Measurements from ENCODE around the gene TBX4. TPM values are rescaled to one million over a fixed set of nuclear protein-coding genes. Genes with fewer than 3 reads are reported as not detected.

The TBX4 gene
- total and polyA plus RNA-seq, 4 donors, result not detected

GRCh38 chr17:61486135-61487120 is 34.2 kb downstream of the TBX4 start:
- Histone ChIP-seq H3K9me3 (ENCODE audit: control insufficient read depth in 4 of 4, low read length in 3 of 4) (no peaks in the 10 kb centered on the region), H3K27ac (ENCODE audit: low read depth in 1 of 2, low read length in 2 of 2) (no peak overlapping the region), H3K4me3 (ENCODE audit: low read depth in 1 of 3, low read length in 3 of 3) (no peak overlapping the region), H3K9ac (ENCODE audit: low read depth in 1 of 2, low read length in 2 of 2) (no peak overlapping the region), H3K4me1 (ENCODE audit: control insufficient read depth in 4 of 4, insufficient read depth in 4 of 4, low read length in 3 of 4) (peaks cover 1 to 8% (median 6%) of the 10 kb centered on the region in 4 donors), H3K36me3 (ENCODE audit: control insufficient read depth in 4 of 4, insufficient read depth in 3 of 4, low read depth in 1 of 4, low read length in 3 of 4) (no peaks in the 10 kb centered on the region), H3K27me3 (ENCODE audit: control insufficient read depth in 4 of 4, insufficient read depth in 4 of 4, low read length in 3 of 4) (no peaks in the 10 kb centered on the region)
- TF ChIP-seq NR2F2 (IDR thresholded peaks at IDR 0.05) (peak; percentile 43), REST (IDR thresholded peaks at IDR 0.05) (no peak)
- 85% methylated on average over 22 of the region's 22 CpGs for WGBS
- no peak for DNase-seq (ENCODE audit: low spot score)

- 88% methylated on average over 28 of the region's 28 CpGs for WGBS
- H3K27ac ChIP-seq (ENCODE audit: low read depth in 1 of 2, low read length in 2 of 2), result no peak overlapping the region
- no peak for DNase-seq (ENCODE audit: low spot score)
- H3K4me3 ChIP-seq (ENCODE audit: low read depth in 1 of 3, low read length in 3 of 3), result no peak overlapping the region
- TF ChIP-seq FOXA1 (IDR thresholded peaks at IDR 0.05), result no peak
- no peak for TF ChIP-seq CTCF (IDR thresholded peaks at IDR 0.05; ENCODE audit: low read depth, low read length, missing input control)
- no peak for TF ChIP-seq EGR1 (IDR thresholded peaks at IDR 0.05; ENCODE audit: low read depth in 2 of 2)
- TF ChIP-seq RAD21 (IDR thresholded peaks at IDR 0.05), result no peak
- TF ChIP-seq ZBTB33 (IDR thresholded peaks at IDR 0.05), result no peak
- no peak for TF ChIP-seq HNF4G (IDR thresholded peaks at IDR 0.05)
- TF ChIP-seq ATF3 (IDR thresholded peaks at IDR 0.05), result no peak
- no peak for TF ChIP-seq HNF4A (conservative IDR thresholded peaks at IDR 0.05)
- no peak for TF ChIP-seq SP1 (IDR thresholded peaks at IDR 0.05)
- TF ChIP-seq FOXA2 (IDR thresholded peaks at IDR 0.05), result no peak
- no peak for TF ChIP-seq TAF1 (conservative IDR thresholded peaks at IDR 0.05)
- no peak for TF ChIP-seq NR2F2 (IDR thresholded peaks at IDR 0.05)
- no peak for TF ChIP-seq MAX (IDR thresholded peaks at IDR 0.05)
- no peak for TF ChIP-seq YY1 (IDR thresholded peaks at IDR 0.05)
- no peak for TF ChIP-seq REST (IDR thresholded peaks at IDR 0.05)
- TF ChIP-seq JUND (IDR thresholded peaks at IDR 0.05), result no peak
- TF ChIP-seq RXRA (IDR thresholded peaks at IDR 0.05), result no peak
- no peak for TF ChIP-seq GABPA (IDR thresholded peaks at IDR 0.05 in 1 of 2, conservative IDR thresholded peaks at IDR 0.05 in 1 of 2)
- peaks cover 1 to 8% (median 6%) of the 10 kb centered on the region in 4 donors for H3K4me1 ChIP-seq (ENCODE audit: control insufficient read depth in 4 of 4, insufficient read depth in 4 of 4, low read length in 3 of 4)
- H3K36me3 ChIP-seq (ENCODE audit: control insufficient read depth in 4 of 4, insufficient read depth in 3 of 4, low read depth in 1 of 4, low read length in 3 of 4), result no peaks in the 10 kb centered on the region
- H3K9me3 ChIP-seq (ENCODE audit: control insufficient read depth in 4 of 4, low read length in 3 of 4), result no peaks in the 10 kb centered on the region
- H3K27me3 ChIP-seq (ENCODE audit: control insufficient read depth in 4 of 4, insufficient read depth in 4 of 4, low read length in 3 of 4), result no peaks in the 10 kb centered on the region
- H3K9ac ChIP-seq (ENCODE audit: low read depth in 1 of 2, low read length in 2 of 2), result no peak overlapping the region
Observed at GRCh38 chr17:61487161-61487988, 35.2 kb downstream of the TBX4 start.

Data from liver (tissue), 9 donors.